HG02981 (cell line): ENCODE measurements around the gene USP9X.
"Not testable (repeated sequence)": the region's sequence is repeated elsewhere in the genome, so short reads cannot be mapped to it uniquely, and the experiment has no call there.

Experiments
- ATAC-seq: cut with Tn5 transposase; IDR thresholded peaks from one replicate; pipeline ENCODE4 v1.9.1; 2021; ENCODE audit warnings: mild to moderate bottlenecking, moderate library complexity; ENCODE audit not compliant: unreplicated experiment

USP9X gene

DNA sequence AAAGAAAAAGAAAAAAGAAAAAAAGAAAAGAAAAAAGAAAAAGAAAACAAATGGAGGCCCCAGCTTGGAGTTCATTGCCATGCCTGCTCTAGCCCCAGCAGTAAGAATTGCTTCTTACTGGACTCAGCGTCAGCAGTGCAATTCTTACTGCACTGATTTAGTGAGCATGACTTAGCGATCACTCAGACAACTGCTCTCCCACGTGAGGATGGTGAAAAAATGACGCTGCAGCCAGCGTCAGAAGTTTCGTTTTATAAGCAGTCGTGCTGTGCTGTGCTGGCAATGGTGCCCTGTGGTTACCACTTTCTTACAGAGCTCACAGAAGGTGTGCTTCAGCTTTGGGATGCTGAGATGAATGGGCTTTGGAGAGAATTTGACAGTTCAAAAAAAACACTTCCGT lies 180.4 kb downstream of the USP9X start:
- ATAC-seq, result no peak

DNA sequence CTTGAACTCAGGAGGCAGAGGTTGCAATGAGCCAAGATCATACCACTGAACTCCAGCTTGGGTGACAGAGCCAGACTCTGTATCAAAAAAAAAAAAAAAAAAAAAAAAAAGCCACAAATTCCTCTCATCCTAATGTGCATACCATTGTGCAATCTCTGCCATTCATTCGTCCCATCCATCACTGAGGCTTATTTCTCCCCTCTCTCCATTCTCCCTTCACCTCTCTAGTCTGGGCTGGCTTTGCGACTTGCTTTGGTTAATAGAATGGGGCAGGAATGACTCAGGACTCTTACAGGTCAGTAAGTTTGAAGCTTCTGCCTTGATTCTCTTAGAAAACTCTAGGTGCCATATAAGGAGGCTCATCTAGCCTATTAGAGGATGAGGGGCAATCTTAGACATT lies 188.4 kb downstream of the USP9X start:
- ATAC-seq, result no peak

- ATAC-seq, result peak; percentile 58
Observed at GRCh38 chrX:41275661-41276609, 190.7 kb downstream of the USP9X start.

DNA sequence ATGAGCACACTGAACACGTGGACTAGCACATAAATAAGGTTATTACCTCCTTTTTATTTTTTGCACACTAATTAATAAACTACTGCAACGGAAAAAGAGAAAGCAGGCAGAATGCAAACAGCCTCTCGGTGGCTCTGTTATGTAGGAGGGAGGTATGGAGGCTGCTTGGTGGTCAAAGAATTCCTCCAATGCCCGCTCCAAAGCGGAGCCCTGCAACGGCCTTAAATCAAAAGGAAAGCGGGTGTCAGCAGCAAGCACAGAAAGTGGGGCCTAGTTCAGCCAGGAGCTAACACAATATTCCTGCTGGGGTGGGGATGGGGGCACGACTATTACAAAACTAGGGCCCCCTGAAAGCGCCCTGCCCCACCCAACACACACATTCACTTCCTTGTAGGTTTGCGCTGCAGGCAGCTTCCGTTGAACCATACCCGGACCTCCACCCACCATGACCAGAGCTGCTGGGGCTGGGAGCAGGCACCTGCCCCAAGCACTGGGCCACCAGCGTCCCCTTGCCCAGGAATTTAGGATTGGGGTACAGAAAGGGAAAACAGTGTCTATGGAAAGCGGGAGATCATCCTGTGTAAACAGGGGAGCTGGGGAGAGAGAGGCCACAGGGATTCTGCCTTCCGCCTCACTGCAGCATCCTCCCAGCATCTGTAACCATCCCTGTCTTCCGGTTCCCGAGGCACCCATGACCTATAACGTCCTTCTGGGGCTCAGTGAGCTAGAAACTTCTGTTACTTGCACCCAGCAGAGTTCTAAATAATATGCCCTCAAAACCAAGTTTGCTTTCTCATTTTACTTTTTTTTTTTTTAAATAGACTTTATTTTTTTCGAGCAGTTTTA lies 191.6 kb downstream of the USP9X start:
- ATAC-seq, result no peak

DNA sequence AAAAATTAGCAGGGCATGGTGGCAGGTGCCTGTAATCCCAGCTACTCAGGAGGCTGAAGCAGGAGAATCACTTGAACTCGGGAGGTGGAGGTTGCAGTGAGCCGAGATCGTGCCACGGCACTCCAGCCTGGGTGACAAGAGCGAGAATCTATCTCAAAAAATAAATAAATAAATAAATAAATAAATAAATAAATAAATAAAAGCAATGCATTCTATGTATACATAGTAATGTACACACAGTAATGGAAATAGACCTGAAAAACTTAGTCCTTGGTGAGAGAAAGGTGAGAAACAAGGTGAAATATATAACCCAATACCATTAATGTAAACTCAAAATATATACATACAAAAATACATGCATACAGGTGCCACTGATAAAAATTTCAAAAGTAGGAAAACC lies 197.1 kb downstream of the USP9X start:
- ATAC-seq, result not testable (repeated sequence)

DNA sequence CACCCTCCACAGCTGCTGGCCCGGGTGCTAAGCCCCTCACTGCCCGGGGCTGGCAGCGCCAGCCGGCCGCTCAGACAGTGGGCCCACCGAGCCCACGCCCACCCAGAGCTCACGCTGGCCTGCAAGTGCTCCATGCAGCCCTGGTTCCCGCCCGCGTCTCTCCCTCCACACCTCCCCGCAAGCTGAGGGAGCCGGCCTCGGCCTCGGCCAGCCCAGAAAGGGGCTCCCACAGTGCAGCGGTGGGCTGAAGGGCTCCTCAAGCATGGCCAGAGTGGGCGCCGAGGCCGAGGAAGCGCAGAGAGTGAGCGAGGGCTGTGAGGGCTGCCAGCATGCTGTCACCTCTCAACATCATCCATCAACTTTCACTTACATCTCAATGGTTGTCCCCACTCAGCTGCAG lies 200.7 kb downstream of the USP9X start:
- not testable (repeated sequence) for ATAC-seq
